ENCODE results near the gene FGA.

Gene FGA

GRCh38 chr4:154590329-154591006, at the start of gene FGA:
Gene FGA, minus strand, starts transcription at chr4:154590742. Its CDS starts 55 bp downstream, at chr4:154590687.
- no peak within 1 kb of the TSS for H2AFZ ChIP-seq (ENCODE audit: low read depth, low read length)
- no peaks in the 10 kb centered on the region for H3K9me3 ChIP-seq (ENCODE audit: low read length)
- peaks cover 10% of the 10 kb centered on the region for H3K27me3 ChIP-seq (ENCODE audit: insufficient read depth, low read length)
- no peaks in the 10 kb centered on the region for H3K4me1 ChIP-seq (ENCODE audit: insufficient read depth, low read length)
- H3K4me3 ChIP-seq (ENCODE audit: low read length), result no peak within 1 kb of the TSS
- no peaks in the 10 kb centered on the region for H3K36me3 ChIP-seq (ENCODE audit: insufficient read depth, low read length)

GRCh38 chr4:154634058-154634457, 43.5 kb upstream of the FGA start:
- no peaks in the 10 kb centered on the region for H3K9me3 ChIP-seq (ENCODE audit: low read length)
- H3K4me1 ChIP-seq (ENCODE audit: insufficient read depth, low read length), result no peaks in the 10 kb centered on the region
- no peak overlapping the region for H2AFZ ChIP-seq (ENCODE audit: low read depth, low read length)
- H3K36me3 ChIP-seq (ENCODE audit: insufficient read depth, low read length), result no peaks in the 10 kb centered on the region
- H3K4me3 ChIP-seq (ENCODE audit: low read length), result no peak overlapping the region
- no peaks in the 10 kb centered on the region for H3K27me3 ChIP-seq (ENCODE audit: insufficient read depth, low read length)

- H3K4me1 ChIP-seq (ENCODE audit: insufficient read depth, low read length), result no peaks in the 10 kb centered on the region
- H3K36me3 ChIP-seq (ENCODE audit: insufficient read depth, low read length), result no peaks in the 10 kb centered on the region
- H3K4me3 ChIP-seq (ENCODE audit: low read length), result no peak overlapping the region
- no peak overlapping the region for H2AFZ ChIP-seq (ENCODE audit: low read depth, low read length)
- peaks cover 17% of the 10 kb centered on the region for H3K27me3 ChIP-seq (ENCODE audit: insufficient read depth, low read length)
- H3K9me3 ChIP-seq (ENCODE audit: low read length), result no peaks in the 10 kb centered on the region
These were observed 41.3 kb upstream of the FGA start for GRCh38 chr4:154631828-154632227.

- Histone ChIP-seq H3K4me1 (ENCODE audit: insufficient read depth, low read length) (no peaks in the 10 kb centered on the region), H3K4me3 (ENCODE audit: low read length) (no peak overlapping the region), H3K36me3 (ENCODE audit: insufficient read depth, low read length) (no peaks in the 10 kb centered on the region), H2AFZ (ENCODE audit: low read depth, low read length) (no peak overlapping the region), H3K9me3 (ENCODE audit: low read length) (no peaks in the 10 kb centered on the region), H3K27me3 (ENCODE audit: insufficient read depth, low read length) (peaks cover 30% of the 10 kb centered on the region)
These were observed 39.8 kb upstream of the FGA start for GRCh38 chr4:154630324-154630723.

- H3K27me3 ChIP-seq (ENCODE audit: insufficient read depth, low read length), result peaks cover 42% of the 10 kb centered on the region
- no peaks in the 10 kb centered on the region for H3K36me3 ChIP-seq (ENCODE audit: insufficient read depth, low read length)
- no peaks in the 10 kb centered on the region for H3K9me3 ChIP-seq (ENCODE audit: low read length)
- no peak overlapping the region for H3K4me3 ChIP-seq (ENCODE audit: low read length)
- no peak overlapping the region for H2AFZ ChIP-seq (ENCODE audit: low read depth, low read length)
- H3K4me1 ChIP-seq (ENCODE audit: insufficient read depth, low read length), result no peaks in the 10 kb centered on the region
These were observed 36.4 kb upstream of the FGA start for GRCh38 chr4:154626793-154627484.

- Histone ChIP-seq H3K36me3 (ENCODE audit: insufficient read depth, low read length) (no peaks in the 10 kb centered on the region), H3K4me1 (ENCODE audit: insufficient read depth, low read length) (no peaks in the 10 kb centered on the region), H3K27me3 (ENCODE audit: insufficient read depth, low read length) (peaks cover 46% of the 10 kb centered on the region), H3K4me3 (ENCODE audit: low read length) (no peak overlapping the region), H2AFZ (ENCODE audit: low read depth, low read length) (no peak overlapping the region), H3K9me3 (ENCODE audit: low read length) (no peaks in the 10 kb centered on the region)
These were observed 35.4 kb upstream of the FGA start for GRCh38 chr4:154625971-154626370.

GRCh38 chr4:154623995-154624394, 33.5 kb upstream of the FGA start:
- H3K27me3 ChIP-seq (ENCODE audit: insufficient read depth, low read length), result peaks cover 52% of the 10 kb centered on the region
- no peaks in the 10 kb centered on the region for H3K9me3 ChIP-seq (ENCODE audit: low read length)
- H3K4me1 ChIP-seq (ENCODE audit: insufficient read depth, low read length), result no peaks in the 10 kb centered on the region
- H2AFZ ChIP-seq (ENCODE audit: low read depth, low read length), result no peak overlapping the region
- H3K36me3 ChIP-seq (ENCODE audit: insufficient read depth, low read length), result no peaks in the 10 kb centered on the region
- no peak overlapping the region for H3K4me3 ChIP-seq (ENCODE audit: low read length)

- Histone ChIP-seq H3K36me3 (ENCODE audit: insufficient read depth, low read length) (no peaks in the 10 kb centered on the region), H3K27me3 (ENCODE audit: insufficient read depth, low read length) (peaks cover 50% of the 10 kb centered on the region), H2AFZ (ENCODE audit: low read depth, low read length) (no peak overlapping the region), H3K9me3 (ENCODE audit: low read length) (no peaks in the 10 kb centered on the region), H3K4me3 (ENCODE audit: low read length) (no peak overlapping the region), H3K4me1 (ENCODE audit: insufficient read depth, low read length) (no peaks in the 10 kb centered on the region)
These were observed 32.9 kb upstream of the FGA start for GRCh38 chr4:154623436-154623835.

GRCh38 chr4:154622598-154622997, 32.1 kb upstream of the FGA start:
- Histone ChIP-seq H3K27me3 (ENCODE audit: insufficient read depth, low read length) (peaks cover 43% of the 10 kb centered on the region), H3K4me3 (ENCODE audit: low read length) (no peak overlapping the region), H2AFZ (ENCODE audit: low read depth, low read length) (no peak overlapping the region), H3K9me3 (ENCODE audit: low read length) (no peaks in the 10 kb centered on the region), H3K4me1 (ENCODE audit: insufficient read depth, low read length) (no peaks in the 10 kb centered on the region), H3K36me3 (ENCODE audit: insufficient read depth, low read length) (no peaks in the 10 kb centered on the region)

- Histone ChIP-seq H3K27me3 (ENCODE audit: insufficient read depth, low read length) (peaks cover 20% of the 10 kb centered on the region), H3K36me3 (ENCODE audit: insufficient read depth, low read length) (no peaks in the 10 kb centered on the region)
These were observed 29.6 kb upstream of the FGA start for GRCh38 chr4:154620111-154620510.

GRCh38 chr4:154618708-154619315, 28.3 kb upstream of the FGA start:
- no peaks in the 10 kb centered on the region for H3K9me3 ChIP-seq (ENCODE audit: low read length)
- no peak overlapping the region for H3K4me3 ChIP-seq (ENCODE audit: low read length)
- peaks cover 14% of the 10 kb centered on the region for H3K27me3 ChIP-seq (ENCODE audit: insufficient read depth, low read length)
- no peak overlapping the region for H2AFZ ChIP-seq (ENCODE audit: low read depth, low read length)
- no peaks in the 10 kb centered on the region for H3K36me3 ChIP-seq (ENCODE audit: insufficient read depth, low read length)
- H3K4me1 ChIP-seq (ENCODE audit: insufficient read depth, low read length), result no peaks in the 10 kb centered on the region

More at GRCh38 chr4:154620111-154620510, 29.6 kb upstream of the FGA start:
- H3K4me1 ChIP-seq (ENCODE audit: insufficient read depth, low read length), result no peaks in the 10 kb centered on the region
- no peaks in the 10 kb centered on the region for H3K9me3 ChIP-seq (ENCODE audit: low read length)
- H2AFZ ChIP-seq (ENCODE audit: low read depth, low read length), result no peak overlapping the region
- no peak overlapping the region for H3K4me3 ChIP-seq (ENCODE audit: low read length)

GRCh38 chr4:154617820-154618317, 27.3 kb upstream of the FGA start:
- no peaks in the 10 kb centered on the region for H3K9me3 ChIP-seq (ENCODE audit: low read length)
- no peaks in the 10 kb centered on the region for H3K36me3 ChIP-seq (ENCODE audit: insufficient read depth, low read length)
- peaks cover 10% of the 10 kb centered on the region for H3K27me3 ChIP-seq (ENCODE audit: insufficient read depth, low read length)
- H3K4me1 ChIP-seq (ENCODE audit: insufficient read depth, low read length), result no peaks in the 10 kb centered on the region
- no peak overlapping the region for H3K4me3 ChIP-seq (ENCODE audit: low read length)
- H2AFZ ChIP-seq (ENCODE audit: low read depth, low read length), result no peak overlapping the region

GRCh38 chr4:154616731-154617130, 26.2 kb upstream of the FGA start:
- Histone ChIP-seq H3K27me3 (ENCODE audit: insufficient read depth, low read length) (peaks cover 10% of the 10 kb centered on the region), H3K36me3 (ENCODE audit: insufficient read depth, low read length) (no peaks in the 10 kb centered on the region), H3K4me1 (ENCODE audit: insufficient read depth, low read length) (no peaks in the 10 kb centered on the region), H3K9me3 (ENCODE audit: low read length) (no peaks in the 10 kb centered on the region), H2AFZ (ENCODE audit: low read depth, low read length) (no peak overlapping the region), H3K4me3 (ENCODE audit: low read length) (no peak overlapping the region)
